ENCODE measurements around the gene PBX2.

DNA sequence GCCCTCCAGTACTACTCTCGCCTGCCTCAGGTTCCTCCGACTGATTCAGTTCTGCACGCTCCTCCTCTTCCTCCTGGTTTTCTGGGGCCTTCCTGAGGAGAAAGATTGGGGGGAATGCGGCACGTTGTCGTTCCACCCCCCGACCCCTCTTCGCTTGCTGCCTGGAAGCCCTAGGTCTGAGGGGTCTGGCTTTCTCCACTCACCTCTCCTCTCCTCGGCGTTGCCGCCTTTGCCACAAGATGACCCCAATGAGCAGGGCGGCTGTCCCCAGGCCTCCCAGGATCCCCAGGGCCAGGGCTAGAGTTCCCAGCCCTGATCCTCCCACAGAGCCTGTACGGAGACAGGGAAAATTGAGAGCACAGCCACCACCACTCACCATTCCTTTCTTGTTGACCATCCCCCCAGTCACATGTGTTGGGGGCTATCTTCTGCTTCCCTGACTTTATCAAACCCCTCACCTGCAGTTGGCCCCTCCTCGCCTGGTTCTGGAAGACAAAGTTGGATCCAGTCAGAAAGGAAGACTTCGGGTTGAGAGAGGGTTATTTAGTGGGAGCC is 8.8 kb downstream of the PBX2 start:
- TF ChIP-seq POLR2A (IDR thresholded peaks at IDR 0.05; ENCODE audit: low read length) (no peak), GATA1 (IDR thresholded peaks at IDR 0.05; ENCODE audit: low read depth, low read length) (no peak)

Measured in erythroblast (primary cell).